Liver (tissue), 3 donors: ENCODE measurements around the gene LRRC4.

Source experiments
- EGR1 ChIP-seq, 2 donors: IDR thresholded peaks; 2 replicates each; pipeline ENCODE4 v1.6.1; 2016 to 2018; ENCODE audit warnings: antibody characterized with exemption in 2 of 2, low read depth in 2 of 2
- NR2F2 ChIP-seq: IDR thresholded peaks from 2 replicates; pipeline ENCODE4 v1.6.1; 2016; ENCODE audit warnings: antibody characterized with exemption
- RAD21 ChIP-seq, 2 donors: IDR thresholded peaks; 2 replicates each; pipeline ENCODE4 v1.6.1; 2016; ENCODE audit warnings: antibody characterized with exemption in 2 of 2, mild to moderate bottlenecking in 2 of 2
- TAF1 ChIP-seq: conservative IDR thresholded peaks from 2 replicates; pipeline ENCODE4 v1.6.1; 2016; ENCODE audit warnings: antibody characterized with exemption, mild to moderate bottlenecking
- TF ChIP-seq, protein P1 (sequence below): fragments of 150-350 bp; IDR thresholded peaks from 2 replicates; pipeline ENCODE4 v1.5.1; 2017; ENCODE audit warnings: improper control_type of control experiment, low read depth, low read length; ENCODE audit not compliant: missing input control
- TF ChIP-seq, protein P2 (sequence below): IDR thresholded peaks from 2 replicates; pipeline ENCODE4 v1.6.1; 2016; ENCODE audit warnings: antibody characterized with exemption
- TF ChIP-seq, protein P3 (sequence below): IDR thresholded peaks from 2 replicates; pipeline ENCODE4 v1.6.1; 2016; ENCODE audit warnings: antibody characterized with exemption, mild to moderate bottlenecking
- donor health status: healthy.
- donor health status: healthy.

DNA sequence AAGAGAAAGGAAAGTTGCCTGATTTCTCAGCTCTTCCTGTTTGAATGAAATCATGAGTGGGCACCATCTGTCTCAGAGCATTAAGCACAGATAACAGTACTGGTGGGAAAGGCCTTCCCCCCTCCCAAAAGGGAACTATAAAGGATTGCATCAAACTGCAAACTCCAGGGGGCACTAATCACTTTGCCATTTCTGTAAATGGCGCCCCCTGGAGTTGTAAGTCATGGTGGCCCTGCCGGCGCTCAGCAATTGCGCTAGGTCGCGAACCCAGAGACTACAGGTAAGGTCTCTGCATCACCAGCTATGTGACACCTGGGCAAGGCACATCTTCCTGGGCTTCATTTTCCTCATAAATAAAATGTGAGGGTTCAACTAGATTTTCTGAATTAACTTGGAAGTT lies 11.1 kb downstream of the LRRC4 start:
- TF ChIP-seq, protein P1, sequence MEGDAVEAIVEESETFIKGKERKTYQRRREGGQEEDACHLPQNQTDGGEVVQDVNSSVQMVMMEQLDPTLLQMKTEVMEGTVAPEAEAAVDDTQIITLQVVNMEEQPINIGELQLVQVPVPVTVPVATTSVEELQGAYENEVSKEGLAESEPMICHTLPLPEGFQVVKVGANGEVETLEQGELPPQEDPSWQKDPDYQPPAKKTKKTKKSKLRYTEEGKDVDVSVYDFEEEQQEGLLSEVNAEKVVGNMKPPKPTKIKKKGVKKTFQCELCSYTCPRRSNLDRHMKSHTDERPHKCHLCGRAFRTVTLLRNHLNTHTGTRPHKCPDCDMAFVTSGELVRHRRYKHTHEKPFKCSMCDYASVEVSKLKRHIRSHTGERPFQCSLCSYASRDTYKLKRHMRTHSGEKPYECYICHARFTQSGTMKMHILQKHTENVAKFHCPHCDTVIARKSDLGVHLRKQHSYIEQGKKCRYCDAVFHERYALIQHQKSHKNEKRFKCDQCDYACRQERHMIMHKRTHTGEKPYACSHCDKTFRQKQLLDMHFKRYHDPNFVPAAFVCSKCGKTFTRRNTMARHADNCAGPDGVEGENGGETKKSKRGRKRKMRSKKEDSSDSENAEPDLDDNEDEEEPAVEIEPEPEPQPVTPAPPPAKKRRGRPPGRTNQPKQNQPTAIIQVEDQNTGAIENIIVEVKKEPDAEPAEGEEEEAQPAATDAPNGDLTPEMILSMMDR = no peak
- TF ChIP-seq RAD21 (IDR thresholded peaks at IDR 0.05) (no peak), EGR1 (IDR thresholded peaks at IDR 0.05; ENCODE audit: low read depth in 2 of 2) (no peak), NR2F2 (no peak), TAF1 (no peak)
- TF ChIP-seq, protein P2, sequence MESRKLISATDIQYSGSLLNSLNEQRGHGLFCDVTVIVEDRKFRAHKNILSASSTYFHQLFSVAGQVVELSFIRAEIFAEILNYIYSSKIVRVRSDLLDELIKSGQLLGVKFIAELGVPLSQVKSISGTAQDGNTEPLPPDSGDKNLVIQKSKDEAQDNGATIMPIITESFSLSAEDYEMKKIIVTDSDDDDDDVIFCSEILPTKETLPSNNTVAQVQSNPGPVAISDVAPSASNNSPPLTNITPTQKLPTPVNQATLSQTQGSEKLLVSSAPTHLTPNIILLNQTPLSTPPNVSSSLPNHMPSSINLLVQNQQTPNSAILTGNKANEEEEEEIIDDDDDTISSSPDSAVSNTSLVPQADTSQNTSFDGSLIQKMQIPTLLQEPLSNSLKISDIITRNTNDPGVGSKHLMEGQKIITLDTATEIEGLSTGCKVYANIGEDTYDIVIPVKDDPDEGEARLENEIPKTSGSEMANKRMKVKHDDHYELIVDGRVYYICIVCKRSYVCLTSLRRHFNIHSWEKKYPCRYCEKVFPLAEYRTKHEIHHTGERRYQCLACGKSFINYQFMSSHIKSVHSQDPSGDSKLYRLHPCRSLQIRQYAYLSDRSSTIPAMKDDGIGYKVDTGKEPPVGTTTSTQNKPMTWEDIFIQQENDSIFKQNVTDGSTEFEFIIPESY = no peak
- TF ChIP-seq, protein P3, sequence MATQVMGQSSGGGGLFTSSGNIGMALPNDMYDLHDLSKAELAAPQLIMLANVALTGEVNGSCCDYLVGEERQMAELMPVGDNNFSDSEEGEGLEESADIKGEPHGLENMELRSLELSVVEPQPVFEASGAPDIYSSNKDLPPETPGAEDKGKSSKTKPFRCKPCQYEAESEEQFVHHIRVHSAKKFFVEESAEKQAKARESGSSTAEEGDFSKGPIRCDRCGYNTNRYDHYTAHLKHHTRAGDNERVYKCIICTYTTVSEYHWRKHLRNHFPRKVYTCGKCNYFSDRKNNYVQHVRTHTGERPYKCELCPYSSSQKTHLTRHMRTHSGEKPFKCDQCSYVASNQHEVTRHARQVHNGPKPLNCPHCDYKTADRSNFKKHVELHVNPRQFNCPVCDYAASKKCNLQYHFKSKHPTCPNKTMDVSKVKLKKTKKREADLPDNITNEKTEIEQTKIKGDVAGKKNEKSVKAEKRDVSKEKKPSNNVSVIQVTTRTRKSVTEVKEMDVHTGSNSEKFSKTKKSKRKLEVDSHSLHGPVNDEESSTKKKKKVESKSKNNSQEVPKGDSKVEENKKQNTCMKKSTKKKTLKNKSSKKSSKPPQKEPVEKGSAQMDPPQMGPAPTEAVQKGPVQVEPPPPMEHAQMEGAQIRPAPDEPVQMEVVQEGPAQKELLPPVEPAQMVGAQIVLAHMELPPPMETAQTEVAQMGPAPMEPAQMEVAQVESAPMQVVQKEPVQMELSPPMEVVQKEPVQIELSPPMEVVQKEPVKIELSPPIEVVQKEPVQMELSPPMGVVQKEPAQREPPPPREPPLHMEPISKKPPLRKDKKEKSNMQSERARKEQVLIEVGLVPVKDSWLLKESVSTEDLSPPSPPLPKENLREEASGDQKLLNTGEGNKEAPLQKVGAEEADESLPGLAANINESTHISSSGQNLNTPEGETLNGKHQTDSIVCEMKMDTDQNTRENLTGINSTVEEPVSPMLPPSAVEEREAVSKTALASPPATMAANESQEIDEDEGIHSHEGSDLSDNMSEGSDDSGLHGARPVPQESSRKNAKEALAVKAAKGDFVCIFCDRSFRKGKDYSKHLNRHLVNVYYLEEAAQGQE = no peak
